Panc1 (cell line): ENCODE measurements around the gene ADARB2.

ENCODE experiments used
- CTCF ChIP-seq: fragments of 450-650 bp; IDR thresholded peaks from 2 replicates; pipeline ENCODE4 v1.5.1; 2017; ENCODE audit warnings: mild to moderate bottlenecking
- REST ChIP-seq, 2 experiments: IDR thresholded peaks; 2 replicates each; pipeline ENCODE4 v1.6.1; 2011 to 2012; ENCODE audit warnings: low read depth in 2 of 2, control low read depth in 1 of 2, low read length in 1 of 2, mild to moderate bottlenecking in 1 of 2, moderate library complexity in 1 of 2; ENCODE audit not compliant: insufficient read depth in 1 of 2
- SIN3A ChIP-seq: IDR thresholded peaks from 2 replicates; pipeline ENCODE4 v1.6.1; 2012; ENCODE audit warnings: low read depth, mild to moderate bottlenecking, low read length, moderate library complexity, borderline replicate concordance; ENCODE audit not compliant: insufficient read depth
- TCF7L2 ChIP-seq: IDR thresholded peaks from 2 replicates; pipeline ENCODE4 v1.6.1; 2011; ENCODE audit warnings: mild to moderate bottlenecking, low read depth, low read length, inconsistent platforms

GRCh38 chr10:1406132-1406966 lies 331.0 kb downstream of the ADARB2 start:
- no peak for TF ChIP-seq CTCF
- TF ChIP-seq REST (IDR thresholded peaks at IDR 0.05; ENCODE audit: insufficient read depth in 1 of 2, low read depth in 2 of 2, low read length in 1 of 2) = no peak
- TF ChIP-seq SIN3A = no peak
- no peak for TF ChIP-seq TCF7L2
